ENCODE measurements around the gene MACROH2A2. TPM values are rescaled to one million over a fixed set of nuclear protein-coding genes. Genes with fewer than 3 reads are reported as not detected.
A peak's percentile ranks its signal among the peaks of the same experiment; 100 is the strongest.

MACROH2A2 gene
- polyA plus RNA-seq, 1 experiment: 2.7 TPM

DNA sequence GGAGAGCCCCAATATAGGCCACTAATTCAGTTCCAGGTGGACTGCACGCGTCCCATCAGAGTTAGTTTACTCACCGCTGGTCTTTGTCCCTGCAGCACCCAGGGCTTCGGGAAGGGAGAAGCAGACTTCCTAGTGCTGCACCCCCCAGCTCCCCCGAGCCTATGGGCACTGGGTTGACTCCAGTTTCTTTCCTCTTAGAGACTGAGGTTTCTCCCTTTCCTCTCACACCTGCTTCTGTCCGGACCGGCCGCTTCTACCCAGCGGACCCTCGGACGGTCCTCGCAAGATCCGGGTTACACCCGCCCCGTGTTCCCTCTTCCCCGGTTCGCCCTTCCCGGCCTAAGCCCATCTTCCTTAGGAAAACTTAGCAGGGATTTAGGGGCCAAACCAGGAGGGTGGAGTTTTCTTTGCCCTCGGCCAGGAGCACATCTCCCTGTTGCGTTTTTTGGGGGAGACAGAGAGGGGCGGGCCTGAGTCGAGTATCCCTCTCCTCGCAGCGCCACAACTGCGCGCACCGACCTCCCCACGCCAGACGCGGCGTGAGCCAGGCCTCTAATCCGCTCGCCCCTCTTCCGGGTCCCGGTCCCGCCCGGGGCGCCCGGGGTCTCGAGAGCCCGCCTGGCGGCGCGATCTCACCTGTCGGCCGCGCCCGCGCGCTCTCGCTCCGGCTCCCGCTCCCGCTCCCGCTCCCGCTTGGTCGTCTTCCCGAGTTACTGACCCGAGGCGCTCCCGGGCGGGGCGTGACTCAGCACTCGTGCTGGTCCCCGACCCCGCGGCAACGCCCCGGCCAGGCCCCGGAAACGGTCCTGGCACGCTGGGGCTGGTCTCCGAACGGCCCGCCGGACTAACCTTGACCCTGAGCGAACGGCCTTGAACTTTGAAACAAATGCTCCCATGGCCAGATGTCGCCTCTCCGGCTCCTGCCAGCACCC, 79.7 kb downstream of the MACROH2A2 start, which contains the start of gene AIFM2:
AIFM2 (minus strand) TSS at position 728 of the 932 bp plus-strand sequence. CDS start 8,741 bp downstream, outside the sequence.
- TF ChIP-seq, protein P1, sequence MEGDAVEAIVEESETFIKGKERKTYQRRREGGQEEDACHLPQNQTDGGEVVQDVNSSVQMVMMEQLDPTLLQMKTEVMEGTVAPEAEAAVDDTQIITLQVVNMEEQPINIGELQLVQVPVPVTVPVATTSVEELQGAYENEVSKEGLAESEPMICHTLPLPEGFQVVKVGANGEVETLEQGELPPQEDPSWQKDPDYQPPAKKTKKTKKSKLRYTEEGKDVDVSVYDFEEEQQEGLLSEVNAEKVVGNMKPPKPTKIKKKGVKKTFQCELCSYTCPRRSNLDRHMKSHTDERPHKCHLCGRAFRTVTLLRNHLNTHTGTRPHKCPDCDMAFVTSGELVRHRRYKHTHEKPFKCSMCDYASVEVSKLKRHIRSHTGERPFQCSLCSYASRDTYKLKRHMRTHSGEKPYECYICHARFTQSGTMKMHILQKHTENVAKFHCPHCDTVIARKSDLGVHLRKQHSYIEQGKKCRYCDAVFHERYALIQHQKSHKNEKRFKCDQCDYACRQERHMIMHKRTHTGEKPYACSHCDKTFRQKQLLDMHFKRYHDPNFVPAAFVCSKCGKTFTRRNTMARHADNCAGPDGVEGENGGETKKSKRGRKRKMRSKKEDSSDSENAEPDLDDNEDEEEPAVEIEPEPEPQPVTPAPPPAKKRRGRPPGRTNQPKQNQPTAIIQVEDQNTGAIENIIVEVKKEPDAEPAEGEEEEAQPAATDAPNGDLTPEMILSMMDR (IDR thresholded peaks at IDR 0.05; ENCODE audit: insufficient read depth, low read depth, low read length): 0 out of 2 replicates have a peak, but pooled peaks have one; percentile 7
- DNase-seq (ENCODE audit: low read depth): no peak
- POLR2A ChIA-PET: no interaction called here
- Histone ChIP-seq H3K4me3 (ENCODE audit: low read depth, low read length) (peak within 1 kb of the TSS; percentile 71), H3K27me3 (ENCODE audit: control insufficient read depth, insufficient read depth, low read length) (no peaks in the 10 kb centered on the region), H3K36me3 (ENCODE audit: control insufficient read depth, insufficient read depth, low read length) (peaks cover 4% of the 10 kb centered on the region; the same call in 1 of the 2 replicates)
- CTCF ChIA-PET: interaction anchor here (1.0 to 5.8 kb wide), 2 partner anchors 13 to 16 kb away, joined by 5 to 41 read pairs; partner anchors contain the start of gene TYSND1

DNA sequence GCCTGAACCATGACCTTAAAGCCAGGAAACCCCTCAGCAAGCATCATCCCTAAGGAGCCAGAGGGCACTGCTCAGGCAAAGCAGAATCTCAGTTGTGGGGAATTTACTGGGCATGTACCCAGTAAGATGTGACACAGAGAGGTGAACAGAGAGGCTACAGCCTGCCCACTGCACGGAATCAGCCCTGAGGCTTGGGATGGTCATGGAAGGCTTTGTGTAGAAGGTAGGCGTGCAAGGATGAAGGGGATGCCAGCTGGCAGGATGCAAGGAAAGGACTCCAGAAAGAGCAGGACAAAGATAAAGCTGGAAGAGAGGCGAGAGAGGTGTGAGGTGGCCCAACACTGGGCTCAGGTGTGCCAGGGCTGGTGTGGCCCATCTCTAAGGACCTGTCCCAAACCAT, 82.4 kb downstream of the MACROH2A2 start:
- CTCF ChIA-PET: interaction anchor here (2.0 to 5.8 kb wide), 2 partner anchors 11 to 19 kb away, joined by 11 to 41 read pairs; partner anchors contain the start of gene TYSND1

DNA sequence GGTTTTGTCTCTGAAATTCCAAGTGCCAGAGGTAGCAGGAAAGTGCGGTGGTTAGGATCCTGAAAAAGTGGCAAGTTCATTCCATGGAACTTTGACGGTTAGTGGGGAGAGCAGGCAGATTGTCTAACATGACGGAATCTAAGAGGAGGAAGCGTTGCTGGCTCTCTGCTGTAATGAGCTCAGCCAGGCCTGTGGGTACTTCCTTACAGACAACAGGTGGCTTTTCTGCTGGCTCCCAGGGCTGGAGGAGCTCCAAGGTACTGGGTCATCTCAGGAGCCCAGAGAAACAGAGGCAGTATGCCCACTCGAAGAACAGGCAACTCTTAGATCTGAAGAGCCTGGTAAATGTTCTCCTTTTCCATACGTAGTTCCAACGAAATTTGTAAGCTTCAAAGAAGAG, 83.0 kb downstream of the MACROH2A2 start:
- CTCF ChIA-PET: interaction anchor here (2.0 to 5.8 kb wide), 2 partner anchors 10 to 19 kb away, joined by 11 to 41 read pairs; partner anchors contain the start of gene TYSND1
- POLR2A ChIA-PET: no interaction called here
- Histone ChIP-seq H3K27me3 (ENCODE audit: control insufficient read depth, insufficient read depth, low read length) (no peaks in the 10 kb centered on the region), H3K4me3 (ENCODE audit: low read depth, low read length) (no peak overlapping the region), H3K36me3 (ENCODE audit: control insufficient read depth, insufficient read depth, low read length) (peaks cover 2% of the 10 kb centered on the region)
- DNase-seq (ENCODE audit: low read depth): no peak
- TF ChIP-seq, protein P1 (IDR thresholded peaks at IDR 0.05; ENCODE audit: insufficient read depth, low read depth, low read length): no peak

More for the DNA sequence above, 82.4 kb downstream of the MACROH2A2 start:
- TF ChIP-seq, protein P1 (IDR thresholded peaks at IDR 0.05; ENCODE audit: insufficient read depth, low read depth, low read length): no peak
- H3K4me3 ChIP-seq (ENCODE audit: low read depth, low read length): no peak overlapping the region
- POLR2A ChIA-PET: no interaction called here
- DNase-seq (ENCODE audit: low read depth): no peak
- H3K27me3 ChIP-seq (ENCODE audit: control insufficient read depth, insufficient read depth, low read length): no peaks in the 10 kb centered on the region
- H3K36me3 ChIP-seq (ENCODE audit: control insufficient read depth, insufficient read depth, low read length): peaks cover 2% of the 10 kb centered on the region

DNA sequence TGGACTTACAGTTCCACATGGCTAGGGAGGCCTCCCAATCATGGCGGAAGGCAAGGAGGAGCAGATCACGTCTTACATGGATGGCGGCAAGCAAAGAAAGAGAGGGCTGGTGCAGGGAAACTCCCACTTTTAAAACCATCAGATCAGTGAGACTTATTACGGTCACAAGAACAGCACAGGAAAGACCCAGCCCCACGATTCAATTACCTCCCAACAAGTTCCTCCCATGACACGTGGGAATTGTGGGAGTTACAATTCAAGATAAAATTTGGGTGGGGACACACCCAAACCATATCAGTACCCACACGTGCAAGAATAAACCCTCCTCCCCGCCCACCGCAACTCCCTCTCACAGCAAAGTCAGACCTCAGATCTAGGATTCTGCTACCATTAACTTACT, 84.5 kb downstream of the MACROH2A2 start:
- Histone ChIP-seq H3K27me3 (ENCODE audit: control insufficient read depth, insufficient read depth, low read length) (no peaks in the 10 kb centered on the region), H3K36me3 (ENCODE audit: control insufficient read depth, insufficient read depth, low read length) (peaks cover 2% of the 10 kb centered on the region), H3K4me3 (ENCODE audit: low read depth, low read length) (no peak overlapping the region)
- TF ChIP-seq, protein P1 (IDR thresholded peaks at IDR 0.05; ENCODE audit: insufficient read depth, low read depth, low read length): no peak
- CTCF ChIA-PET: interaction anchor here (2.0 to 5.8 kb wide), 2 partner anchors 9 to 21 kb away, joined by 11 to 41 read pairs; partner anchors contain the start of gene TYSND1
- DNase-seq (ENCODE audit: low read depth): no peak
- POLR2A ChIA-PET: no interaction called here

Measured in BJ (cell line).